Raji (cell line): Measurements from ENCODE around the gene ATG4A.

ENCODE experiments used
- POLR2A ChIP-seq: IDR thresholded peaks from 2 replicates; pipeline ENCODE4 v1.6.1; 2011; ENCODE audit warnings: low read depth, low read length, control low read depth; ENCODE audit not compliant: insufficient read depth

The ATG4A gene

DNA sequence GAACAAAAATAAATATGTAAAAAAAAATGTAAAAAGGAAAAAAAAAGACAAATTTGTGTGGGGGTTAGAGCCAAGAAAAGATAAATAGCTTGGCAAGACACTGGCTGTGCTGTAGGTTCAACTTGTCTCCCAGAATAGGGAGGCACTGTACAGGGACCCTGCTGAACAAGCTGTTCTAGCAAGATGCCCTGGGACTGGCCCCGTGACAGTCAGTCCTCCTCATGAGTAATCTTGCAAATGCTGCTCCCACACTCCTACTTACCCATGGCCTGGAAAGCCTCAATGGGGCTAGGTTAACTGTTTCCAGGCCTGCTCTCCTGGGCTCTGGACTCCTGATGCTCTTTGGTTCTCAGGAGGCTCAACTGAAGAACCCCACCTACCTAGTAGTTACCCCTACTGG, 106.8 kb downstream of the ATG4A start:
- TF ChIP-seq POLR2A = no peak

DNA sequence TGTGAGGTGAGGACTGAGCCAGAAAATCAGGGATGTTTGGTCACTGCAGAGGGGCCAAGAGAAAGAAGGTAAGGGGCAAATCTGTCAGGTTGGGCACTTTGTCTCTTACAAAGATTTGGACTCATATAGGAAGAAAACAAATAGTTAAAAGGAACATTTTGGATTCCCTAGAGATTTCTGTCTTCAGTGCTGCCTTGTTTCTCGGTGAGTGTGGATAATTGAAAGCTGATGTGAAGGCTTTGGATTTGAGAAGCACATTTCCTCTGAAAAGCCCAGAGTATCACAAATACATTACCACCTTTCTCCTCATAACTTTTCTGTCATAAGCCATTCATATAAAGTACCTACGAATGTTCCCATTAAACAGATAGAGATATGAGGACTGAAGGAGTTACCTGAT, 107.5 kb downstream of the ATG4A start:
- TF ChIP-seq POLR2A = no peak

DNA sequence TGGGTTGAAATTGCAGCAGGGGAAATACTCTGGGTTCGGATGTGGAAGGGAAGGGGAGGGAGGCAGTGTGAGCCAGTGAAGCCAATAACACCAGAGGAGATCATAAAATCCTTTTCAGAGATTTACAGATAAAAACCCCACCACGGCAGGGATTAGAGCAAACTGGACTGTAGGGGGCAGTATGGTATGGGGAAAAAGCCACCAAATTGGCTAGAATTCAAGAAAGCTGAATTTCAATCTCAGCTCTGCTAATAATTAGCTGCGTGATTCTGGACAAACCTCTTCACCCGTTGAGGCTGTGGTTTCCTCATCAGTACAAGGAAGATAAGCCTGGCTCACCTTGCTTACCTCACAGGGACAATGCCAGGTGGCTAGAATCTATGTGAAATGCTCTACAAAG, 108.1 kb downstream of the ATG4A start:
- TF ChIP-seq POLR2A = no peak

DNA sequence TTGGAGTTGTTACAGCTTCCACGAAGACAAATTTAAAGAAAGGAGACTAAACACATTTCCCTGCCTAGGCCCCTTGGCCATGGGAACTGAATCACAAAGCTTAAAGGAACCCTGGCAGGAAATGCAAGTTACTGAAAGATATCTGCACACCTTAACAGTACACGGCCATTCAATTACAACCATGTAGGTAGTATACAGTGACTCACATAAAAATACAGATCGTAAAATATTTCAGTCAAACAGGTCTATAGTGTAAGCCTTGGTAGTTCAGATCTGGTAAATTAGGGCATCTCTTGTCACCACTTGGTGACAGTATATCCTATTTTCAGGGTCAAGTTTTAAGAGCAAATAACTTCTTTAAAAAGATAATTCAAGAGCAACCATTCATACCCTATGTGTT, 112.0 kb downstream of the ATG4A start:
- no peak for TF ChIP-seq POLR2A
